WERI-Rb-1 (cell line): ENCODE data around the gene PPFIBP2.

Experiments
- DNase-seq: peaks from one replicate; pipeline ENCODE4 v3.0.0-alpha.2; 2020
- H3K27ac ChIP-seq: fragments of 250-450 bp; sonication (Bioruptor Pico); 2 replicates; pipeline ENCODE4 v1.5.1; 2020; ENCODE audit warnings: mild to moderate bottlenecking, moderate library complexity
- H3K27me3 ChIP-seq: fragments of 250-450 bp; sonication (Bioruptor Pico); 2 replicates; pipeline ENCODE4 v1.5.1; 2021; ENCODE audit warnings: mild to moderate bottlenecking, low read depth, moderate library complexity; ENCODE audit not compliant: insufficient read depth, severe bottlenecking
- H3K36me3 ChIP-seq: fragments of 250-450 bp; sonication (Bioruptor Pico); 2 replicates; pipeline ENCODE4 v1.5.1; 2020; ENCODE audit warnings: mild to moderate bottlenecking, moderate library complexity
- H3K4me3 ChIP-seq: 2 replicates; pipeline ENCODE4 v1.5.1; 2011; ENCODE audit warnings: low read depth, mild to moderate bottlenecking, control low read depth, low read length
- H3K9me3 ChIP-seq: fragments of 250-450 bp; sonication (Bioruptor Pico); 2 replicates; pipeline ENCODE4 v1.5.1; 2021; ENCODE audit warnings: mild to moderate bottlenecking, moderate library complexity; ENCODE audit not compliant: severe bottlenecking
- CTCF ChIP-seq: IDR thresholded peaks from 2 replicates; pipeline ENCODE4 v1.5.1; 2011; ENCODE audit warnings: low read depth, mild to moderate bottlenecking, control low read depth, inconsistent platforms, low read length

Gene PPFIBP2

GRCh38 chr11:7596975-7597391, 83.2 kb downstream of the PPFIBP2 start:
- no peak for TF ChIP-seq CTCF
- DNase-seq: no peak
- Histone ChIP-seq H3K4me3 (no peak overlapping the region), H3K27me3 (no peaks in the 10 kb centered on the region), H3K9me3 (no peaks in the 10 kb centered on the region), H3K36me3 (no peaks in the 10 kb centered on the region), H3K27ac (no peak overlapping the region)

GRCh38 chr11:7597620-7598019, 83.8 kb downstream of the PPFIBP2 start:
- H3K27me3 ChIP-seq: no peaks in the 10 kb centered on the region
- H3K27ac ChIP-seq: no peak overlapping the region
- no peak for TF ChIP-seq CTCF
- DNase-seq: no peak
- no peak overlapping the region for H3K4me3 ChIP-seq
- no peaks in the 10 kb centered on the region for H3K9me3 ChIP-seq
- H3K36me3 ChIP-seq: no peaks in the 10 kb centered on the region

GRCh38 chr11:7599209-7599608, 85.4 kb downstream of the PPFIBP2 start:
- Histone ChIP-seq H3K4me3 (no peak overlapping the region), H3K27ac (no peak overlapping the region), H3K36me3 (no peaks in the 10 kb centered on the region), H3K27me3 (no peaks in the 10 kb centered on the region), H3K9me3 (no peaks in the 10 kb centered on the region)
- TF ChIP-seq CTCF: no peak
- no peak for DNase-seq

- no peak for DNase-seq
- Histone ChIP-seq H3K27ac (no peak overlapping the region), H3K36me3 (no peaks in the 10 kb centered on the region), H3K4me3 (no peak overlapping the region), H3K9me3 (no peaks in the 10 kb centered on the region), H3K27me3 (no peaks in the 10 kb centered on the region)
- TF ChIP-seq CTCF: no peak
Measured at GRCh38 chr11:7600205-7600775, 86.5 kb downstream of the PPFIBP2 start.

- H3K4me3 ChIP-seq: no peak overlapping the region
- TF ChIP-seq CTCF: no peak
- no peaks in the 10 kb centered on the region for H3K36me3 ChIP-seq
- H3K27ac ChIP-seq: no peak overlapping the region
- no peak for DNase-seq
- no peaks in the 10 kb centered on the region for H3K9me3 ChIP-seq
- H3K27me3 ChIP-seq: no peaks in the 10 kb centered on the region
Measured at GRCh38 chr11:7603031-7603781, 89.4 kb downstream of the PPFIBP2 start.
